HG02678 (cell line): ENCODE data around the gene P2RX6.
"Not testable (repeated sequence)": the region's sequence is repeated elsewhere in the genome, so short reads cannot be mapped to it uniquely, and the experiment has no call there.

Experiments
- ATAC-seq: cut with Tn5 transposase; IDR thresholded peaks from one replicate; pipeline ENCODE4 v1.9.1; 2021; ENCODE audit warnings: mild to moderate bottlenecking, moderate library complexity; ENCODE audit not compliant: unreplicated experiment

The P2RX6 gene

DNA sequence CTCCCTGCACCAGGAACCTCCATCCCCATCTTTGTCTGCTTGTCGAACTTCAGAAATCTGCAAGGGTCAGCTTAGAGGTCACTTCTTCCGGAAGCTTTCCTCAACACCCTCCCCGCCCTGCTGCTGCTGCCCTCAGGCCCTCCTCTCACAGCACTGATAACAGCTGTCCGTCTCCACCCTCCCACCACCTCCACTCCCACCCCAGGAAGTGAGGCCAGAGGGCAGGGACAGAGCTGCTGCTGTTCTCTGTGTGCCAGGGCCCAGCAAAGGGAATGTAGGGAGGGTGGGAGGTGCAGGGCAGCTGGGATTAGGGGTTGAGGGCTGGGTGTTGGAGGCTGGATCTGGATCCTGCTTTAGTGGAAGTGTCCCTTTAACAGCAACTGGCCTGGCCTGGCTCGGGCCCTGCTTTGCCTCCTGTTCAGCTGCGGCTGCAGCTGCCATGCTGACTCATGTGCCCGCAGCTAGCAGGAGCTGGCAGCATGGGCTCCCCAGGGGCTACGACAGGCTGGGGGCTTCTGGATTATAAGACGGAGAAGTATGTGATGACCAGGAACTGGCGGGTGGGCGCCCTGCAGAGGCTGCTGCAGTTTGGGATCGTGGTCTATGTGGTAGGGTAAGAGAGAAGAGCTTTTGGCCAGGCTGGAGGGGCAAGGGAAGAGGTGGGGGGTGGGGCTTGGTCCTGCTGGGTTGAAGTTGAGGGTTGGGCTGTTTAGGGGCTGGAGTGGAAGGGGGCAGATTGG, at the start of gene P2RX6:
P2RX6 (plus strand) TSS at position 440 of the 740 bp plus-strand sequence; CDS start at position 450, 10 bp downstream.
- ATAC-seq = no peak

DNA sequence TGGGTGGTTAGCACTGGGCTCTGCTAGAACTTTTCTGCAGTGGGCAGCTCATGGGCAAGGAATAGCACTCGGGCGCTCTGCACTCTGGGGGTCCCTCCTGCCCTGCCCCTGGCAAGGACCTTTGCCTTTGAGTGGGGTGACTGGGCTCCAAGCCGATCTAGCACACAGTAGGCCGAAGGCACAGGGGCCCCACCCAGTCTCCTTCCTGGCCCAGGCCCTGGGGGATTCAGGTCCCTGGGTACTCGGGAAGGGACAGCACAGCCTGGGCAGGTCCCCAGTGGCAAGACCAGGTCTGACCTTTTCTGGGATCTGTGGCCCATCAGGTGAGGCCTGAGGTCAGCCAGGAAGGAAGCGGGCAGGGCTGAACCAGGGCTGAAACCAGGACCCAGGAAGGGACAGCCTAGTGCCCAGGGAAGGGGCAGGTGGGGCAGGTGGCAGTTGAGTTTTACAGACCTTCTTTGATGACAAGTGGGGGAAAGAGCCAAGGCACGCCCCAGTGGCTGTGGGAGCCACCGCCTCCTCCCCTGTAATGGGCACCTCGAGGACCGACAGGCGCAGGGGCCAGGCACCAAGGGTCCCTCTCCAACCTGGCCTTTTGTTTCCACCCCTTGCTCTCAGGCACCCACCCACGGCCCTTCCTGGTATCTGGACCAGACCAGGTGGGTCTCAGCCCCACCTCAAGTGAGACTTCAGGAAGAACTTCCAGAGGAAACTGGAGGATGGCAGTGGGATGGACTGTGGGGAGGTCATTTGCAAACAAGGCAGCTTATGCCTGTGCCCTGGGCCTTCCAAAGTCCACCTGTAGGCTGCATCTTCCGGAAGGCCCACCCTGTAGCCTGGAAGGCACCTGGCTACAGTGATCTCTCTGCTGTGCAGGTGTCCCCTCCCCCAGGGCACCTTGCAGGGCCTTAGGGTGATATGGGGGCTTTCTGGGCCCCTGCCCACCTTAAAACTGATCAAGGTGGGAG, 48.8 kb upstream of the P2RX6 start:
- no peak for ATAC-seq

DNA sequence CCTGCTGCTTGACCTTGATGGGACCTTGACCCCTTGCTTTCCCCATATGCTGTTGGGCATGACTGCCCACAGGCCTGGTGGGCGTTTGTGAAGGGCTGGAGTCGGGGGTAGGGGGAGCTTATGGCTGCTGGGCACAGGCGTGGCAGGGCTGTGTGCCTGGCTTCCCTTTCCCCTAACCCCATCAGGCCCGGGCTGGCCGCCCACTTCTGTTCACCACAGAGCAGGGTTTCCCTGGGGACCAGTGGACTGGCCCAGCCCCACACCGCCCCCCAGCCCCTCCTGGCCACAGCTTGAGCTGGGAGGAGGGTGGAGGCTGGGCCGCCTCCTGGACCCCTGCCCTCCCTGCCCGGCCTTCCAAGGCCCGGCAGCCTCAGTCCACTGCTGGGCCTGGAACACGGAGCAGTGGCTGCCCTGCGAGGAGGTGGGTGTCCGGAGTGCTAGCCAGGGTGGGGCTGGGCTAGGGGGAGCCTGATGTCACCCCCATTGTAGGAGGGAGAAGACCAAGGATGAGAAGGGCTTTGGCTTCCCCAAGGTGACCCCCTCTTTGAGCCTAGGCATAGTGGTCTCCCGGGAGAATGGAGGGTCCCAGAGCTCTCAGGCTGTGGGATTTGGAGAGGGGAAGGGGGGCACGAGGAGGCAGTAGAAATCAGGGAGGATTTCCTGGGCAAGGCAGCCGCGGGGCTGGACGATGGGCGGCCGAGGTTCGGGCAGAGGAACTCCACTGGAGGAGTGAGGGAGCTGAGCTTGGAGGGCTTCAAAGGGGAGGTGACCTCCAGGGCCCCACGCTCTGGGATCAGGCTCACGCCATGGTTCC, 47.9 kb upstream of the P2RX6 start, which contains the start of gene AIFM3:
AIFM3 (plus strand) TSS at position 373 of the 814 bp plus-strand sequence. CDS start 690 bp downstream, outside the sequence.
- no peak for ATAC-seq

DNA sequence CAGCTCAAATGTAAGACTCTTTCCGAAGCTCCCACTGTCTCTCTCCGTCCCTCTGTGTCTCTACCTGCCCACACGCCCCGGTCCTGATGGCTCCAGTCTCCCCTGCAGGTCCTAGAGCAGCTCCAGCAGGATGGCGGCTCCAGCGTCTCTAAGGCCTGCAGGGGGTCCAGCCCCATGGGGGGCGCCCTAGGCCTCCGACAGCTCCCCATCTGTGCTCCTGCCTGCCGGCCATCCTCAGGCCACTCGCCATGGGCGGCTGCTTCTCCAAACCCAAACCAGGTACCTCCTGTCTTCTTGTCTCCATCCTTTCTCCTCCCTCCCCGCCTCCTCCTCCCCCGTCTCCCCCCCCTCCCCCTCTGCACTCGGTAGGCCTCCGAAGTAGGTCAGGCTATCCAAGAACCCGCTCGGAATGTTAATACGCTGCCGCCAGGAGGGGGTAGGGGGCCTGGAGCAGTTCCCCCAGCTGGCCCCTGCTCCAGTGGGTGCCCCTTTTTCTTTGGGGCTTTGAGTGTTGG, 47.2 kb upstream of the P2RX6 start:
- ATAC-seq = no peak

DNA sequence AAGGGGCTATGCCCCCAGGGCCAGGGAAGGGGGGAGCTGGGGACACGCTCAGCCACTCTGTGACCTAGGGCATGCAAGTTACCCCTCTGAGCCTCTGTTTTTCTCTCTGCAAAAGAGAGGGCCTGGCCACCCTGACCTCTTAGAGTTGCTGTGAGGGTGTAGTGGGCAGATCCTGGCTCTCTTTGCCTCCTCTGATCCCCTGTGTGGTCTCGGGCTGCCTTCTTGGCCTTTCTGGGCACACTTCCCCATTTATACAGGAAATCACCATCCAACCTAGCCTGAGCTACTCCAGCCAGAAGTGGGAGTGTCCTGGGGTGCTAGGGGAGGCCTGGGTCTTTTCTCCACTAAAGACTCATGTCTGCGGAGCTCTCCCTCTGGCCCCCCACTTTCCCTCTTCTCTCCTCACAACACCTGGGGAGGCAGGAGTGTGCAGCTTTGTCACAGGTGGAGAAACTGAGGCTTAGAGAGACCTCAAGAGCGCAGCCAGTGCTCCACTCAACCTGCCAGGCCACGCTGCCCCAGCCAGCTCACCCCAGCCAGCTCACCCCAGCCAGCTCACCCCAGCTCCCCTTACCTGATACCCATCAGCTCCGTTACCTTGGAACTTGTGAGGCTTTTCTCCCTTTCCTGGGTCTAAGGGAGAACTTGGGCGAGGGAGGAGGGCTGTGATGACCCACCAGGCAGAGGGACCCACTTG, 46.5 kb upstream of the P2RX6 start:
- ATAC-seq = no peak

DNA sequence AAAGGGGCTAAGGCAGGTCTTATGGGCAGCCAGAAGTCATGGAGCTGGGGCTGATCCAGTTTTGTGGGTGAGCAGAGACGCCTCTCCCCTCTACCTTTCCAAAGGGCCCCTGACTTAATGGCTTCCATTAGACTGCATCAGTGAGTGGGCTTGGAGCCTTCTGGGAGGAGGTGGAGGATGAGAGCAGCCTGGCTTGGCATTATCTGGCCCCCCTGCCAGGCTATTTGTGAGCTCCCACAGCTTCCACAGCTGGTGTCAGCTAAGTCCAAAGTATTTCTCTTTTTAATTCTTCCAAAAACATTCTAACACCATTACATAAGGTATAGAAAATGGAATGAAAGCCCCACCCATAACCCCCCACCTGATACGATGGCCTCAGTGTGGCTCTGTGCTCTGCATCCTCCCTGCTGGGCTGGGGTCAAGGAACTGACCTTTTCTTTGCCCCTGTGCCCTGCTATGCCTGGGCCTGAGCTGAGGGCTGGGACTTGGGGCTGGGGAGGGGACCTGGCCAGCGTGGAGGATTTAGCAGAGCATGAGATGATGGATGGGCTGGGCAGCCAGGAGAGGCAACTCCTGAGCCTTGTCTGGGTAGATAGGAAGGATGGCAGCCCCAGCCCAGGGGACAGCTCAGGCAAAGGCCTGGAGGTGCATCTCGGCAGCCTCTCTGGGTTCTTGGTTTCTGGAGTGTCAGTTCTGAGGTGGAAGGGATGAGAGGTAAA, 43.9 kb upstream of the P2RX6 start:
- ATAC-seq = no peak

DNA sequence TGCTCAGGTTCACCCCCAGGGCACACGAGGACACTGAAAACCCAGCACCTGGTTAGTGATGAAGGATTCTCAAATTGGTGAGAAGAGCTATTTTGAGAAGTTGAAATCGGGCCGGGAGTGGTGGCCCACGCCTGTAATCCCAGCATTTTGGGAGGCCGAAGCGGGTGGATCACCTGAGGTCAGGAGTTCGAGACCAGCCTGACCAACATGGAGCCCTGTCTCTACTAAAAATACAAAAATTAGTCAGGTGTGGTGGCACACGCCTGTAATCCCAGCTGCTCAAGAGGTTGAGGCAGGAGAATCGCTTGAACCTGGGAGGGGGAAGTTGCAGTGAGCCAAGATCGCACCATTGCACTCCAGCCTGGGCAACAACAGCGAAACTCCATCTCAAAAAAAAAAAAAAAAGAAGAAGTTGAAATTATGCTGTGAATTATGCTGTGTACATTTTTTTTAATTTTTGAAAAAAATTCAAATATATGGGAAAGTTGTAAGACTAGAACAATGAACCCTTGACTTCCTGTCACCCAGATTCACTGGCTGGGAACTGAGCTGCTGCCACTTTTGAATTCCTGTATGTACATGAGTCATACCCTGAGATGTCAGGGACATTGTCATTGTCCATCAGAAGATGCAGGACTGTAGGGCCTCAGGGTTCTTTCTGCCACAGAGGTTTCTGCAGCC, 42.8 kb upstream of the P2RX6 start:
- ATAC-seq = not testable (repeated sequence)

DNA sequence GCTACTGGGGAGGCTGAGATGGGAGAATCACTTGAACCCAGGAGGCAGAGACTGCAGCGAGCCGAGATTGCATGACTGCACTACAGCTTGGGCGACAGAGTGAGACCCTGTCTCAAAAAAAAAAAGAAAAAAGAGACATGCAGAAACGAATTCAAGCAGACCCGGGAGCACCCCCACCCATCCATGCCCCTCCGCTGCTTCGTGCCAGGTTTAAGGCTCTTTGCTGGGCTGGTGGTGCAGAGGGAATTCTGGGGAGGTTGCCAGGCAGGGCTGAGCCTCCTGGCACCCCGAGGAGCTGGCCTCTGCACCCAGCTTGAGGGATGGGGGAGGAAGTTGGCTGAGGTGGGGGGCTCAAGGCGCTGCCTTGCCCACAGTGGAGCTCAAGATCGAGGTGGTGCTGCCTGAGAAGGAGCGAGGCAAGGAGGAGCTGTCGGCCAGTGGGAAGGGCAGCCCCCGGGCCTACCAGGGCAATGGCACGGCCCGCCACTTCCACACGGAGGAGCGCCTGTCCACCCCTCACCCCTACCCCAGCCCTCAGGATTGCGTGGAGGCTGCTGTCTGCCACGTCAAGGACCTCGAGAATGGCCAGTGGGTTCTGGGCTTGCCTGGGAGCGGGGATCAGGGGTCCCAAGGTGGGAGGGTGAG, 41.9 kb upstream of the P2RX6 start:
- no peak for ATAC-seq

DNA sequence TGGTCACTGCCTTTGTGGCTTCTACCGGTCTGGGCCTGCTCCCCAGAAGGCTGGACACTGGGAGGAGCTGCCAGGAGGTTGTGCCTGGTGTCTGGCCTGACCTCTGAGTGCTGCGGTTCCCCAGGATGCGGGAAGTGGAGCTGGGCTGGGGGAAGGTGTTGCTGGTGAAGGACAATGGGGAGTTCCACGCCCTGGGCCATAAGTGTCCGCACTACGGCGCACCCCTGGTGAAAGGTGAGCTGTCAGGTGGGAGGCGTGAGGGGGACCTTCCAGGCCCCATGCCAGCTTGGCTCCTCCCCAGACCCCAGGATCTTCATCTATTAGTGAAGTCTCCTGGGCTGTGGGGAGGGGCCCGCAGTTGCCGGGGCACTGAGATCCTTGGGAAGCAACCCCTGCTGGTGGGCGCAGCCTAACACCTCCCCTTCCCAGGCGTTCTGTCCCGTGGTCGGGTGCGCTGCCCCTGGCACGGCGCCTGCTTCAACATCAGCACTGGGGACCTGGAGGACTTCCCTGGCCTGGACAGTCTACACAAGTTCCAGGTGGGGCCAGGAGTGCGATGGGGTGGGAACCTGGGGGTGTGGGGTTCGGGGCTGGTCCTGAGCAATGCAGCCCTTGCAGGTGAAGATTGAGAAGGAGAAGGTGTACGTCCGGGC, 41.2 kb upstream of the P2RX6 start:
- ATAC-seq = no peak

DNA sequence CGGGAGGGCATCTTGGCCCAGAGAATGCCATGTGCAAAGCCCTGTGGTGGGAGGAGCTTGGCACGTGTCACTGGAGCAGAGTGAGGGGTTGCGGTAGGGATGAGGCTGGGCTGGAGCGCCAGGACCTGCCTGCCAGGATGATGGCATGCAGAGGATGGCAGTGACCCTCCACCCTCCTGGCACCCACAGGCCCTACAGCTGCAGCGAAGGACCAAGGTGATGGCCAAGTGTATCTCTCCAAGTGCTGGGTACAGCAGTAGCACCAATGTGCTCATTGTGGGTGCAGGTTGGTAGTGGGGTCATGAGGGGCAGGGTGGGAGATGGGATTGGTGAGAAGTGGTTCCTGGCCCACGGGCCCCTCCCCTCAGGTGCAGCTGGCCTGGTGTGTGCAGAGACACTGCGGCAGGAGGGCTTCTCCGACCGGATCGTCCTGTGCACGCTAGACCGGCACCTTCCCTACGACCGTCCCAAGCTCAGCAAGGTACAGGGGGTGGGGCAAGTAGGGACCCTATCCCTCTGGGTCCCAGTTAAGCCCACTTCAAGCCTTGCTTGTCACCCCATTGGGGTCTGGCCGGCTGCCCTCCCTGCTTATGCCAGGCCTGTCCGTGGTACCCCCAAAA, 40.5 kb upstream of the P2RX6 start:
- ATAC-seq = no peak

DNA sequence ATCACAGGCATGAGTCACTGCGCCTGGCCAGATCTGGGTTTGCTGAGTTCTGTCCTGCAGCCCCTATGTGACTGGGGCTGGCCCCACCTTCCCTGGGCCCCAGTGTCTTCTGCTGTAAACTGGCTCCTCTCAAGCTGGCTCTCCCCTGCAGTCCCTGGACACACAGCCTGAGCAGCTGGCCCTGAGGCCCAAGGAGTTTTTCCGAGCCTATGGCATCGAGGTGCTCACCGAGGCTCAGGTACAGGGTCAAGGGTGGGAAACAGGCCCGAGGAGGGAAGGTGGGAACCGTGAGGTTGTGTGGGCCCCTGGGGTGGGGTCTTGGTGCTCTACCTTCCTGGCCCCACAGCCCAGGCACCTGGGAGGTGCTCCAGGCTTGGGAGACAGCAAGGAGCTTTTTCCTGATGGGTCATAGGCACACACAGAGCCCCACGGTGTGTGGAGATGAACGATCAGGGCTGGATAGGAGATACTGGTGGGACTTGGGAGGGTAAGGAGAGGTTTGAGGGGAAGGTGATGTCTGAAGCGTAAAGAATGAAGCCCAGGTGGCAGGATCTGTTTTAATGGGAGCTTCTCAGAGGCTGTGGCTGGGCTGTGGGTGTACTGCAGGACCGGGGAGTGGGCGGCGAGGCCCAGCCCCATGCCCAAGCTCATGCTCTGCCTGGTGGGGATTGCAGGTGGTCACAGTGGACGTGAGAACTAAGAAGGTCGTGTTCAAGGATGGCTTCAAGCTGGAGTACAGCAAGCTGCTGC, 39.2 kb upstream of the P2RX6 start:
- ATAC-seq = no peak

DNA sequence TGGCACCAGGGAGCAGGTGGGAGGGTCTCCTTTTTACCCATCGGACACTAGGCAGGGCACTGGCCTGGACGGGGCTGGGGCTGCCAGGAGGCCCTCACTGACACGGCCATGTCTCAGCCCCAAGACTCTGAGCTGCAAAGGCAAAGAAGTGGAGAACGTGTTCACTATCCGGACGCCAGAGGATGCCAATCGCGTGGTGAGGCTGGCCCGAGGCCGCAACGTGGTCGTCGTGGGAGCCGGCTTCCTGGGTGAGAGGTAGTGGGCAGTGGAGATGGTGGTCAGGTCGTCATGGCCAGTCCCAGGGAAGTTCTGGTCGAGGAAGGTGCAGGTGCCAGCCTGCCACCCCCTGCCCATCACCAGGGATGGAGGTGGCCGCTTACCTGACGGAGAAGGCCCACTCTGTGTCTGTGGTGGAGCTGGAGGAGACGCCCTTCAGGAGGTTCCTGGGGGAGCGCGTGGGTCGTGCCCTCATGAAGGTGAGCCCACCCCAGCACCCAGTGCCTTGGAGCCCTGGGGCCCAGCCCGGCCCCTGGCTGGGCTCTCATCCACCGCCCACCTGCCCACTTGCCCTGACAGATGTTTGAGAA, 38.6 kb upstream of the P2RX6 start:
- ATAC-seq = no peak

DNA sequence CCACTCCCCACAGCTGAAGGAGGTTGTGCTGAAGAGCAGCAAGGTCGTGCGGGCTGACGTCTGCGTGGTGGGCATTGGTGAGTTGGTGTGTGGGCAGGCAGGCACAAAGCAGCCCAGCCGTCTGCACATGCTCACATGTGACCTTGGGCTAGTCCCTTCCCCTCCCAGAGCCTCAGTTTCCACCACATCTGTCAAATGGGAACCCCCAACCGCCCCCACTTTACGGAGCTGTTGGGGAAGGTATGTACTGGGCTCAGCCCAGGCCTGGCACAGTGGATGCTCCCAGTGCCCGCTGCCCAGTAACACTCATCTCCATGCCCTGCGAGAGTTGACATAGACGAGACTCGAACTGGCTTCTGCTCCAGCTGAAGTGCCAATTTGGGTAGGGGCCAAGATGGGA, 37.9 kb upstream of the P2RX6 start:
- ATAC-seq = no peak

DNA sequence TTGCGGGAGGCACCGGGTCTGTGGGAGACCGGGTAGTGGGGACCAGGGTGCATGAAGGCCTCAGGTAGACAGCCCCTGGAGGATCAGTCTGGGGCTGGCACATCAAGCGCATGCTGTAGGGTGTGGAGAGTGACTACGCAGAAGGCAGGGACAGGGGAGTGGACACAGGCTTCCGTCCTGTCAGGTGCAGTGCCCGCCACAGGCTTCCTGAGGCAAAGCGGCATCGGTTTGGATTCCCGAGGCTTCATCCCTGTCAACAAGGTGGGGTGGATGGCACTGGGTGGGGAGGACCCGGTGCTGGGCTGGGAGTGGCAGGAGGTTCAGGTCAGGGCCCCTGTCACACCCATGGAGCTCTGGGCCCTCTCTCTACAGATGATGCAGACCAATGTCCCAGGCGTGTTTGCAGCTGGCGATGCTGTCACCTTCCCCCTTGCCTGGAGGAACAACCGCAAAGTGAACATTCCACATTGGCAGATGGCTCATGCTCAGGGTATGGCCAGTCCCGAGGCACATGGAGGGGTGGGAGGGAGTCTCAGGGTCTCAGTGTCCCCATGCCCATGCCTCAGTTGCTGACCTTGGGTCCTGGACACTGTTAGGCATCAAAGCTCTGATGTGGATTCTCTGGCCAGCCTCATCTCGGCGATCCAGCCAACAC, 37.3 kb upstream of the P2RX6 start:
- no peak for ATAC-seq

DNA sequence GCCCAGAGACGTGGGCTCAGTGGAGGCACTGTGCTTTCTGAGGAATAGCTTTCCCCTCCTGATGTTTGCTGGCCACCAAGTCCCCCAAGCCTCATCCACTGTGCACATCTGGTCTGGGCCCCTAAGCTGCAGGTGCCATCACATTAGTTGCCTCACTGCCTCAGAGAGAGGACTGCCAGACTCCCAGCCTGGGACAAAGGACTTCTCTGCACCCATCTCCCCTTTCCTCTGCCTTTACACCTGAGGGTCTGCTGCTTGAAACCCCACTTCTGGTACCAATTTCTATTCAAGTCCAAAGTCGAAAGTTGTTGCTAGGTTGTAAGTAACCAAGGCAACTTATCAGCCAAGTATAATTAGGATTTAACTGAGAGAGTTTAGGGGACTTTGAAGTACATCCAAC, 36.5 kb upstream of the P2RX6 start:
- no peak for ATAC-seq

DNA sequence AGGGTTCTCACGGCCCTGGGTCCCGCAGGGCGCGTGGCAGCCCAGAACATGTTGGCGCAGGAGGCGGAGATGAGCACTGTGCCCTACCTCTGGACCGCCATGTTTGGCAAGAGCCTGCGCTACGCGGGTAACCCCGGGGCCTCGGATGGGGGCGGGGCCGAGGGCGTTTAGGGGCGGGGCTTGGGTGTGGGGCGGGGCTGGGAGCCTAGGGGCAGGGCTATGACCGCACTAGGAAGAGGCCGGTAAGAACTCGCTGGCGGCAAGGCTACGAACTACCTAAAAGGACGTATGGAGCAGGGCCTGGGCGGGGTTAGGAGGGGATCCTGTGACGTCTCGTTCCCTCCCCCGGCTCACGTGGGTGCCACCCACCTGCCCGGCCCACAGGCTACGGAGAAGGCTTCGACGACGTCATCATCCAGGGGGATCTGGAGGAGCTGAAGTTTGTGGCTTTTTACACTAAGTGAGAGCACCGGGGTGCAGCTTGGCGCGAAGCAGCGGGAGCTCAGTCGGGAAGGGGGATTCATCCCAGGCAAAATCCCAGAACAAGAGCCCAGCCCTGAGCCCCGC, 35.6 kb upstream of the P2RX6 start:
- ATAC-seq = no peak
